Mesenchymal stem cell (in vitro differentiated cells and primary cell): ENCODE data around the gene ABCB8.

Experiments used
- DNase-seq: peaks from one replicate; pipeline ENCODE4 v3.0.0-alpha.2; 2013
- H2AFZ ChIP-seq: one replicate; pipeline ENCODE4 v1.6.1; 2013; ENCODE audit warnings: low read depth, mild to moderate bottlenecking, control low read depth, inconsistent platforms, low read length, moderate library complexity
- H2AK5ac ChIP-seq: 2 replicates; pipeline ENCODE4 v1.6.1; 2013; ENCODE audit warnings: low read length, moderate library complexity, mild to moderate bottlenecking, inconsistent platforms; ENCODE audit not compliant: severe bottlenecking
- H2BK120ac ChIP-seq: one replicate; pipeline ENCODE4 v1.6.1; 2013; ENCODE audit warnings: low read depth, mild to moderate bottlenecking, inconsistent platforms, low read length, moderate library complexity
- H2BK12ac ChIP-seq, 2 experiments: one replicate each; pipeline ENCODE4 v1.6.1; 2013; ENCODE audit warnings: inconsistent platforms in 2 of 2, low read length in 2 of 2, mild to moderate bottlenecking in 2 of 2, moderate library complexity in 2 of 2, control low read depth in 1 of 2
- H2BK15ac ChIP-seq: one replicate; pipeline ENCODE4 v1.6.1; 2013; ENCODE audit warnings: mild to moderate bottlenecking, low read depth, inconsistent platforms; ENCODE audit not compliant: poor library complexity, severe bottlenecking
- H2BK5ac ChIP-seq: 2 replicates; pipeline ENCODE4 v1.6.1; 2013; ENCODE audit warnings: low read depth, mild to moderate bottlenecking, low read length, control low read depth, inconsistent platforms; ENCODE audit not compliant: poor library complexity, severe bottlenecking
- H3K14ac ChIP-seq, 2 experiments: one replicate each; pipeline ENCODE4 v1.6.1; 2013; ENCODE audit warnings: inconsistent platforms in 2 of 2, low read length in 2 of 2, control low read depth in 1 of 2, mild to moderate bottlenecking in 1 of 2, moderate library complexity in 1 of 2
- H3K18ac ChIP-seq, 2 experiments: one replicate each; pipeline ENCODE4 v1.6.1; 2013; ENCODE audit warnings: inconsistent platforms in 2 of 2, low read length in 2 of 2, control low read depth in 1 of 2, low read depth in 1 of 2, mild to moderate bottlenecking in 1 of 2
- H3K23ac ChIP-seq, 2 experiments: one replicate each; pipeline ENCODE4 v1.6.1; 2013; ENCODE audit warnings: inconsistent platforms in 2 of 2, low read length in 2 of 2, mild to moderate bottlenecking in 2 of 2, moderate library complexity in 2 of 2, control low read depth in 1 of 2
- H3K27ac ChIP-seq: 2 replicates; pipeline ENCODE4 v1.5.1; 2013; ENCODE audit warnings: mild to moderate bottlenecking, moderate library complexity, low read length, control low read depth, inconsistent platforms; ENCODE audit not compliant: poor library complexity, severe bottlenecking
- H3K27me3 ChIP-seq, 2 experiments: 2 replicates each; pipeline versions ENCODE4 v1.6.1 to v1.7.0; 2013; ENCODE audit warnings: low read length in 2 of 2, mild to moderate bottlenecking in 2 of 2, moderate library complexity in 2 of 2, control low read depth in 1 of 2, inconsistent platforms in 1 of 2; ENCODE audit not compliant: control insufficient read depth in 1 of 2, insufficient read depth in 1 of 2
- H3K36me3 ChIP-seq, 2 experiments: 2 replicates each; pipeline versions ENCODE4 v1.6.1 to v1.7.0; 2013; ENCODE audit warnings: low read length in 2 of 2, control low read depth in 1 of 2, inconsistent platforms in 1 of 2, low read depth in 1 of 2, mild to moderate bottlenecking in 1 of 2; ENCODE audit not compliant: insufficient read depth in 2 of 2, control insufficient read depth in 1 of 2
- H3K4ac ChIP-seq, 2 experiments: one replicate each; pipeline ENCODE4 v1.6.1; 2013; ENCODE audit warnings: inconsistent platforms in 2 of 2, low read length in 2 of 2, mild to moderate bottlenecking in 2 of 2, moderate library complexity in 2 of 2, control low read depth in 1 of 2, low read depth in 1 of 2
- H3K4me1 ChIP-seq: 2 replicates; pipeline ENCODE4 v1.6.1; 2013; ENCODE audit warnings: low read depth, low read length, control low read depth; ENCODE audit not compliant: control insufficient read depth, insufficient read depth
- H3K4me2 ChIP-seq: 2 replicates; pipeline ENCODE4 v1.6.1; 2013; ENCODE audit warnings: low read length, mild to moderate bottlenecking, inconsistent platforms; ENCODE audit not compliant: poor library complexity, severe bottlenecking
- H3K4me3 ChIP-seq, 2 experiments: 2 replicates each; pipeline versions ENCODE4 v1.5.1 to v1.7.0; 2013; ENCODE audit warnings: low read length in 2 of 2, mild to moderate bottlenecking in 2 of 2, control low read depth in 1 of 2, low read depth in 1 of 2; ENCODE audit not compliant: insufficient read depth in 1 of 2
- H3K79me1 ChIP-seq: replicated peaks from 2 replicates; pipeline ENCODE4 v1.6.1; 2013; ENCODE audit warnings: mild to moderate bottlenecking, control low read depth, low read length, inconsistent platforms; ENCODE audit not compliant: poor library complexity, severe bottlenecking
- H3K9ac ChIP-seq: 2 replicates; pipeline ENCODE4 v1.7.0; 2013; ENCODE audit warnings: mild to moderate bottlenecking, low read length, moderate library complexity
- H3K9me3 ChIP-seq: 2 replicates; pipeline ENCODE4 v1.7.0; 2013; ENCODE audit warnings: mild to moderate bottlenecking, low read length; ENCODE audit not compliant: control insufficient read depth
- H4K8ac ChIP-seq: one replicate; pipeline ENCODE4 v1.6.1; 2013; ENCODE audit warnings: inconsistent platforms, mild to moderate bottlenecking, low read length, moderate library complexity
- H4K91ac ChIP-seq: one replicate; pipeline ENCODE4 v1.6.1; 2013; ENCODE audit warnings: mild to moderate bottlenecking, low read length, inconsistent platforms
- WGBS: methylation state at CpG from one replicate; pipeline ENCODE4 v1.1.7; 2013; ENCODE audit warnings: mixed read lengths; 5-methylcytosine and 5-hydroxymethylcytosine counted together

The ABCB8 gene

GRCh38 chr7:151075662-151075971, 47.4 kb downstream of the ABCB8 start:
- Histone ChIP-seq H2AFZ (no peak overlapping the region), H2BK120ac (no peak overlapping the region), H4K8ac (no peak overlapping the region), H3K4me3 (no peak overlapping the region), H3K27me3 (no peaks in the 10 kb centered on the region), H2AK5ac (no peak overlapping the region), H3K79me1 (peaks cover 44% of the 10 kb centered on the region), H3K14ac (no peak overlapping the region), H2BK12ac (no peak overlapping the region), H3K9me3 (no peaks in the 10 kb centered on the region), H3K23ac (no peak overlapping the region), H3K4me1 (peaks cover 25% of the 10 kb centered on the region), H3K27ac (no peak overlapping the region), H3K36me3 (peaks cover 71 to 87% of the 10 kb centered on the region in 2 experiments), H2BK5ac (no peak overlapping the region), H2BK15ac (no peak overlapping the region), H3K4ac (no peak overlapping the region), H3K18ac (no peak overlapping the region), H3K9ac (no peak overlapping the region), H3K4me2 (no peak overlapping the region), H4K91ac (no peak overlapping the region)
- no peak for DNase-seq
- WGBS: 95% methylated on average over 7 of the region's 7 CpGs

GRCh38 chr7:151075978-151076426, 47.8 kb downstream of the ABCB8 start:
- WGBS: 88% methylated on average over 20 of the region's 22 CpGs

GRCh38 chr7:151076863-151077704, 48.8 kb downstream of the ABCB8 start:
- H3K4me2 ChIP-seq: no peak overlapping the region
- no peaks in the 10 kb centered on the region for H3K9me3 ChIP-seq
- H2BK5ac ChIP-seq: no peak overlapping the region
- H2BK15ac ChIP-seq: peak overlapping the region; percentile 44
- H3K79me1 ChIP-seq: peaks cover 29% of the 10 kb centered on the region
- H2BK120ac ChIP-seq: peak overlapping the region; percentile 69
- 82% methylated on average over 27 of the region's 33 CpGs for WGBS
- H3K4me1 ChIP-seq: peaks cover 38% of the 10 kb centered on the region
- H3K27ac ChIP-seq: no peak overlapping the region
- peak overlapping the region in 1 of 2 experiments; percentile 41 for H3K14ac ChIP-seq
- H3K27me3 ChIP-seq: no peaks in the 10 kb centered on the region
- H3K18ac ChIP-seq: peak overlapping the region; percentile 41 to 70
- peak overlapping the region; percentile 49 to 82 for H2BK12ac ChIP-seq
- H2AFZ ChIP-seq: no peak overlapping the region
- peaks cover 58 to 82% of the 10 kb centered on the region in 2 experiments for H3K36me3 ChIP-seq
- H4K91ac ChIP-seq: peak overlapping the region; percentile 77
- peak overlapping the region; percentile 66 for H4K8ac ChIP-seq
- DNase-seq: peak; percentile 28
- H3K23ac ChIP-seq: no peak overlapping the region
- H3K4me3 ChIP-seq: no peak overlapping the region
- H3K9ac ChIP-seq: no peak overlapping the region
- H3K4ac ChIP-seq: peak overlapping the region; percentile 10 to 27
- no peak overlapping the region for H2AK5ac ChIP-seq

More at GRCh38 chr7:151075978-151076426, 47.8 kb downstream of the ABCB8 start:
- no peak overlapping the region for H4K91ac ChIP-seq
- H3K4me1 ChIP-seq: peaks cover 27% of the 10 kb centered on the region
- H2BK12ac ChIP-seq: no peak overlapping the region
- no peak overlapping the region for H3K18ac ChIP-seq
- H2BK5ac ChIP-seq: no peak overlapping the region
- H3K4ac ChIP-seq: no peak overlapping the region
- no peaks in the 10 kb centered on the region for H3K9me3 ChIP-seq
- H3K4me2 ChIP-seq: no peak overlapping the region
- peaks cover 68 to 83% of the 10 kb centered on the region in 2 experiments for H3K36me3 ChIP-seq
- no peak overlapping the region for H2BK15ac ChIP-seq
- peaks cover 40% of the 10 kb centered on the region for H3K79me1 ChIP-seq
- no peak overlapping the region for H2AK5ac ChIP-seq
- no peak overlapping the region for H2AFZ ChIP-seq
- H3K27ac ChIP-seq: no peak overlapping the region
- no peak overlapping the region for H3K4me3 ChIP-seq
- no peaks in the 10 kb centered on the region for H3K27me3 ChIP-seq
- no peak overlapping the region for H2BK120ac ChIP-seq
- H4K8ac ChIP-seq: no peak overlapping the region
- H3K23ac ChIP-seq: no peak overlapping the region
- DNase-seq: no peak
- no peak overlapping the region for H3K9ac ChIP-seq
- H3K14ac ChIP-seq: no peak overlapping the region

GRCh38 chr7:151077705-151078232, 49.5 kb downstream of the ABCB8 start:
- Histone ChIP-seq H2BK5ac (no peak overlapping the region), H3K9ac (peak overlapping the region; percentile 94), H2BK15ac (peak overlapping the region; percentile 17), H3K79me1 (peaks cover 31% of the 10 kb centered on the region), H3K27ac (no peak overlapping the region), H2BK12ac (peak overlapping the region; percentile 55 to 82), H3K27me3 (no peaks in the 10 kb centered on the region), H3K9me3 (no peaks in the 10 kb centered on the region), H3K4me2 (no peak overlapping the region), H3K18ac (peak overlapping the region in 1 of 2 experiments; percentile 70), H4K8ac (peak overlapping the region; percentile 41), H3K4me3 (no peak overlapping the region), H2AK5ac (no peak overlapping the region), H3K4ac (peak overlapping the region; percentile 10 to 27), H3K14ac (peak overlapping the region in 1 of 2 experiments; percentile 41), H2BK120ac (peak overlapping the region; percentile 22), H3K23ac (no peak overlapping the region), H3K4me1 (peaks cover 45% of the 10 kb centered on the region), H4K91ac (peak overlapping the region; percentile 77), H3K36me3 (peaks cover 52 to 78% of the 10 kb centered on the region in 2 experiments), H2AFZ (no peak overlapping the region)
- no peak for DNase-seq
- WGBS: 79% methylated on average over 10 of the region's 10 CpGs
